Measurements from ENCODE around the gene JAZF1.

The JAZF1 gene

DNA sequence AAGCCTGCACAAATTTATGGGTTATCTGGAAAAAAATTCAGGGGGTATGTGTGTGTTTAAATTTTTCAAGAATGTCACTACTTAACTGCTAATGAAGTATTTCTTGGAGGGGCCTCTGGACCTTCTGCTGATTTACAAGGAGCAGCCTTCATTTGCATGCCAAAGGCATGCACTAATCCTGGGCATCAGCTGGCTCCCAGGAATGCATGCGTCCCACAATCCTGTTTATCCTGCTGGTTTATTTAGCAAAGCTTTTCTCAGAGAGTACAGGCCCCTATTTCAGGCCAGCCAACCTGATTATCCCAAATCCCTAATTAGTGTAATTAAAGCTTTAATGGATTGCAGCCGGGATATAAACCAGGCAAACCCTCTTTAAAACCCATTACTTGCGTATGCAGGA is 270.3 kb downstream of the JAZF1 start:
- TF ChIP-seq, protein P1, sequence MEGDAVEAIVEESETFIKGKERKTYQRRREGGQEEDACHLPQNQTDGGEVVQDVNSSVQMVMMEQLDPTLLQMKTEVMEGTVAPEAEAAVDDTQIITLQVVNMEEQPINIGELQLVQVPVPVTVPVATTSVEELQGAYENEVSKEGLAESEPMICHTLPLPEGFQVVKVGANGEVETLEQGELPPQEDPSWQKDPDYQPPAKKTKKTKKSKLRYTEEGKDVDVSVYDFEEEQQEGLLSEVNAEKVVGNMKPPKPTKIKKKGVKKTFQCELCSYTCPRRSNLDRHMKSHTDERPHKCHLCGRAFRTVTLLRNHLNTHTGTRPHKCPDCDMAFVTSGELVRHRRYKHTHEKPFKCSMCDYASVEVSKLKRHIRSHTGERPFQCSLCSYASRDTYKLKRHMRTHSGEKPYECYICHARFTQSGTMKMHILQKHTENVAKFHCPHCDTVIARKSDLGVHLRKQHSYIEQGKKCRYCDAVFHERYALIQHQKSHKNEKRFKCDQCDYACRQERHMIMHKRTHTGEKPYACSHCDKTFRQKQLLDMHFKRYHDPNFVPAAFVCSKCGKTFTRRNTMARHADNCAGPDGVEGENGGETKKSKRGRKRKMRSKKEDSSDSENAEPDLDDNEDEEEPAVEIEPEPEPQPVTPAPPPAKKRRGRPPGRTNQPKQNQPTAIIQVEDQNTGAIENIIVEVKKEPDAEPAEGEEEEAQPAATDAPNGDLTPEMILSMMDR (IDR thresholded peaks at IDR 0.05; ENCODE audit: insufficient read depth, missing control alignments), result no peak
- DNase-seq (ENCODE audit: insufficient read length, low spot score) (peak; percentile 55), FAIRE-seq (peak; percentile 90)

DNA sequence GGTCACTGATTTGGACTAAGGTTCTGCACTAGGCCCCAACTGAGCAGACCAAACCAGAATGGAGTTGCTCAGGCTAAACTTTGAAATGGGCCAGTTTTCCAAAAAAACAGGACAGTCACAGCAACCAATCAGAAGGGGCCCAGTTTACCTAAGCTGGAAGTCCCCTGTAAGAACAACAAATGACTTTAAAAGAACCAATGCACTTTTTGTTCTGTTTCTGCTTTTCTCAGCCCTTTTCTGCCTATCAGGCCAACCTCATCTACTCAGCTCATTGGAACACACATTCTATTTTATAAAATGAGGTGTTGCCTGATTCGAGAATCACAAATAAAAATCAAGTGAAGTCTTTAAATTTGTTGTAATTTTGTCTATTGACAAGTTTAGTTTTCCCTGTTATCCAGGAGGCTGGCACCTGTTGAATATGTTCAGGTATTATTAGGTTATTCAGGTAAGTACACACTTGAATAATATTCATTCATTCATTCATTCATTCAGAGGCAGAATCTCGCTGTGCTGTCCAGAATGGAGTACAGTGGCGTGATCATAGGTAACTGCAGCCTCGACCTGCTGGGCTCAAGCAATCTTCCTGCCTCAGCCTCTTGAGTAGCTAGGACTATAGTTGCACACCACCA is 271.9 kb downstream of the JAZF1 start:
- FAIRE-seq, result no peak
- DNase-seq (ENCODE audit: insufficient read length, low spot score), result no peak
- TF ChIP-seq, protein P1 (IDR thresholded peaks at IDR 0.05; ENCODE audit: insufficient read depth, missing control alignments), result no peak

DNA sequence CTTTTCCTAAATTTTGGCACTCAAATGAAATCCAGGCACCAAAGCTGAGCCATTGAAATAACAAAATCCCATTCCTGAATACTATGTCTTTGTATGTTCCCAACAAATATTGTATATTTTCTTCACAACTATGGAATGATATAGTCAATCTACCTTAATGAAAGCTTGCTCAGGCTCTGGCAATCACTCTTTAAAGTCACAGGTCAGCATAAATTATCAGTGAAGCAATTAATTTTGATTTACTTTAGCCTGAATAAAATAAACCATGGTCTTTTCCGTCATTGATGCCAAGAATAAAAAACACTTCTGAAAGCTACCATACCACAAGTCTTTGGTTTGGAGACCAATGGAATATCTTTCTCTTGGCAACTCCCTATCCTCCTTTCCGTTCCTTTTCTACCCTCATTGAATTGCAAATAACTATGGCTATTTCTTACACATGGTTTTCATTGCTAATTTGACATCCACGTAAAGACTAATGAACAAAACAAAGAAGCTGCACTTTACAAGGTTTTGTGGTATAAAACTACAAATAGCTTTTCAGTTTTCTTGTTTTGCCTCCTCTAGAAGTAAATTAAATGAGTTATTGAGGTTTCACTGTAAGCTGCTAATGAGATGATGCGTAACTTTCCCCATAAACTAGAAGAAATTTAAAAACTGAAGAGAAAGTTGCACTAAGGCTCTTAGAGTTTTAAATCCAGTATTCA is 274.1 kb downstream of the JAZF1 start:
- no peak for FAIRE-seq
- DNase-seq (ENCODE audit: insufficient read length, low spot score), result no peak
- TF ChIP-seq, protein P1 (IDR thresholded peaks at IDR 0.05; ENCODE audit: insufficient read depth, missing control alignments), result no peak

DNA sequence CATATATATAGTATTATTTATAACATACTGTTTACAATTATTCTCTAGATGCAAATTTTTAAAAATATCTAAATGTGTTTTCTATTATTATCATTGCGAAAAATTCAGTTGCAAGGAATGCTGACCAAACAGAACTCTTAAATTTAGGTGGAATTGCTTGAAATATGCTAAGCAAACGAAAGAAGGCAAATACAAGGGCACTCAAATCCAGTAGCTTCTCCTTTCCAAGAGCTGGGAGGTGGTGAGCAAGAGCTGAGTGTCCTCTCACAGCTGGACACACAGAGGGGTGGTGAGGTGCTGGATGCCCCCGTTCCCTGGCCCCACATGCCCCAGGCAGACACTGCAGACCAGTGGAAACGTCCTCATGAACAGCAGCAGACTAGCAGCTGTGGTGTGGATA is 274.6 kb downstream of the JAZF1 start:
- TF ChIP-seq, protein P1 (IDR thresholded peaks at IDR 0.05; ENCODE audit: insufficient read depth, missing control alignments), result no peak
- DNase-seq (ENCODE audit: insufficient read length, low spot score) (no peak), FAIRE-seq (no peak)

DNA sequence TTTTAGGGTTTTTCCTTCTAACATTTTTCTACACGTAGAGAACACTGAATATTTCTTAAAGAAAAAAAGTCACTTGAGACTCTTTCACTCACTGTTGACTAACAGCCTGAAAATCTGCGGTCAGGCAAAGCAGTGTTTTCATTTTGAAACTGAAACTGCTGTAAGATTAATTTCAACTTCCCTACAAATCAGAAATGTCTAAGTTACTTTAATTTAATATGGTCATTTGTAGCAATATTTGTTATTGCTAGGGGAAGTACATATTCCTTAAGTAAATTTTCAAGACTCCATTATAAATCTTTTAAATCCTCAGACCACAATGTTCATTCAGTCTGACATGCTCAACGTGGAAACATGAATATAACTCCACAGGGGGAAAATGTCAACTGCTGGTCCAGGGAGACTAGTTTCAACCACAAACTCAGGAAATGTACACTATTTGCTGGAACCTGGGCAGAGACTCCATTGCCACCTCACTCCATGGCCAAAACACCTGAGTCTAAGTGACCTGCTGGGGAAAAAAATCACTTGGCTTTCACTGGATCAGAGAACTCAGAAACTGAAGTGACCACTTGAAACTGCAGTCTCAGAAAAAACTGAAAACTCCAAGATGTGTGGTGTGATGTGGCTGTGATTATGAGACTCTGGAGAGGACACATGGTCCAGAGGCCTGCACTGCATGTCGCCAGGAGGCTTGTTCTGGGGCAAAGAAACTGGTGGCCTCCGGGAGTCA is 279.4 kb downstream of the JAZF1 start:
- no peak for FAIRE-seq
- TF ChIP-seq, protein P1 (IDR thresholded peaks at IDR 0.05; ENCODE audit: insufficient read depth, missing control alignments), result no peak
- DNase-seq (ENCODE audit: insufficient read length, low spot score), result no peak

DNA sequence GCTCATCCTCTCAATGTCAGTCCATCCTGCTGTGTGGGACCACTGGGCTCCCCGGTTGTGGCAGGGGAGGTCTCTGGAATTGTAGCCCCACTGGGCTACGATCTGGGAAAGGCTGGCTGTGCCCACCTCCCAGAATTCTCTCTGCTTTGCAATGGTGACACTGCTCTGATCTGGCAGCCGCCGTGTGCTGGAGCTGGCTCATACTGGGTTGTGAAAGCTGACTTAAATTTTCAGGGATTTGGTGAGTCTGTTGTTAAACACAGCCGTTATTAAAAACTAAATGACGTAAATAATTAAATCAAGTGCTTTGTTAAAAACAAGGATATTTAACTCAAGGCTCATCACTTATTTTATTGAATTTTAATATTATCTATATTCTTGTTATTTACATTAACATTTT is 280.6 kb downstream of the JAZF1 start:
- TF ChIP-seq, protein P1 (IDR thresholded peaks at IDR 0.05; ENCODE audit: insufficient read depth, missing control alignments), result no peak
- DNase-seq (ENCODE audit: insufficient read length, low spot score), result no peak
- no peak for FAIRE-seq
